Adrenal gland (tissue), 5 donors: ENCODE measurements around the gene AKAP10.

ENCODE experiments used
- CTCF ChIP-seq, 6 experiments: fragments of 450-650 bp in 4 of 6; fragments of 200-600 bp in 2 of 6; sonication (generic) in 1 of 6; IDR thresholded peaks; 1 replicate in 5 of 6; 2 replicates in 1 of 6; pipeline versions ENCODE4 v1.5.1 to v1.8.0; 2016 to 2021; ENCODE audit warnings: antibody characterized with exemption in 6 of 6, mild to moderate bottlenecking in 2 of 6, moderate library complexity in 1 of 6
- POLR2A ChIP-seq, 2 donors: fragments of 450-650 bp; IDR thresholded peaks; one replicate each; pipeline ENCODE4 v1.6.1; 2017; ENCODE audit warnings: antibody characterized with exemption in 2 of 2, mild to moderate bottlenecking in 2 of 2, moderate library complexity in 1 of 2
- donor health status: DM: no; HTN: no; CAD: no.

- TF ChIP-seq CTCF (IDR thresholded peaks at IDR 0.05) (peak in 3 of 6 experiments; percentile 58 to 72 (median 58)), POLR2A (IDR thresholded peaks at IDR 0.05) (no peak)
Measured at GRCh38 chr17:20009052-20009301, 31.3 kb upstream of the AKAP10 start.
